ENCODE results near the gene LCN15. TPM values are rescaled to one million over a fixed set of nuclear protein-coding genes. Genes with fewer than 3 reads are reported as not detected.
A peak's percentile ranks its signal among the peaks of the same experiment; 100 is the strongest.

Gene LCN15
- total RNA-seq, 1 donor from 2014 or later = 1.9 TPM

- TF ChIP-seq CTCF (IDR thresholded peaks at IDR 0.05; ENCODE audit: partially characterized antibody, unreplicated experiment) = no peak
Observed at GRCh38 chr9:136793086-136793946, 29.0 kb upstream of the LCN15 start.

GRCh38 chr9:136792321-136793085 is 28.2 kb upstream of the LCN15 start:
- Mint-ChIP-seq H3K27me3 (ENCODE audit: unreplicated experiment) (peaks cover 9% of the 10 kb centered on the region), H3K4me1 (ENCODE audit: low read depth, unreplicated experiment) (peaks cover 44% of the 10 kb centered on the region), H3K36me3 (ENCODE audit: unreplicated experiment) (no peaks in the 10 kb centered on the region), H3K9me3 (ENCODE audit: unreplicated experiment) (no peaks in the 10 kb centered on the region), H3K4me3 (ENCODE audit: unreplicated experiment) (peak overlapping the region; percentile 49), H3K27ac (ENCODE audit: unreplicated experiment) (no peak overlapping the region)
- no peak for DNase-seq
- TF ChIP-seq CTCF (IDR thresholded peaks at IDR 0.05; ENCODE audit: partially characterized antibody, unreplicated experiment) = no peak

More at GRCh38 chr9:136793086-136793946, 29.0 kb upstream of the LCN15 start:
- no peaks in the 10 kb centered on the region for H3K9me3 Mint-ChIP-seq (ENCODE audit: unreplicated experiment)
- DNase-seq = no peak
- peak overlapping the region; percentile 17 for H3K27ac Mint-ChIP-seq (ENCODE audit: unreplicated experiment)
- H3K27me3 Mint-ChIP-seq (ENCODE audit: unreplicated experiment) = peaks cover 9% of the 10 kb centered on the region
- H3K36me3 Mint-ChIP-seq (ENCODE audit: unreplicated experiment) = no peaks in the 10 kb centered on the region
- H3K4me3 Mint-ChIP-seq (ENCODE audit: unreplicated experiment) = no peak overlapping the region
- H3K4me1 Mint-ChIP-seq (ENCODE audit: low read depth, unreplicated experiment) = peaks cover 37% of the 10 kb centered on the region

DNA sequence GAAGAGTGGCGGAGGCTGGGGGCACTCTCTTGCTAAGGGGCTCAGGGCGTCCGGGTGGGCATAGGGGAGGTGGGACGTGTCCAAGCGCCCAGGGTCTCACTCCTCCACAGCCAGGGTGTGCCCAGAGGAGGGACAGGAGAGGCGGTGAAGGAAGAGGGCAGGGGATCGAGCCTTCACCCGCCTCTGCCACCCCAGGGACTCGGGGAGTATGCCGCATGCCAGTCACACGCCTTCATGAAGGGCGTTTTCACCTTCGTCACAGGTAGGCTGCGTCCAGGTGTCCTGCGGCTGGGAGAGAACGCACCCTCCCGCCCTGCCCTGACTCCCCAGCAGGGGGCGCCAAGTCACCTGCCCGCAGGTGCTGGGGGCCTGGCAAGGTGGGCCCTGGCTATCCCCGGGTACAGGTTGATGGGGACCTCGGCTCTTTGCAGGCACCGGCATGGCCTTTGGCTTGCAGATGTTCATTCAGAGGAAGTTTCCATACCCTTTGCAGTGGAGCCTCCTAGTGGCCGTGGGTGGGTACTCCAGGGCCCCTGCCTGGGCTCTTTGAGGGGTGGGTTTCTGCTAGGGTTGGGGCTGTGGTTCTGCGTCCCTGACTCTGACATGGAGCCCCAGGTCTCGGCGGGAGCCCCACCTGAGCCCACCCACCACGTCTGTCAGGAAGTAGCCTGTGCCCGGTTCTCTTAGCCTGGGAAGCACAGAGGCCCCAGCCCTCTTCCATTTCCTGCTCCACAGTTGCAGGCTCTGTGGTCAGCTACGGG is 27.4 kb upstream of the LCN15 start:
- peaks cover 4% of the 10 kb centered on the region for H3K27me3 Mint-ChIP-seq (ENCODE audit: unreplicated experiment)

More for the DNA sequence above, 27.4 kb upstream of the LCN15 start:
- H3K4me3 Mint-ChIP-seq (ENCODE audit: unreplicated experiment) = peak overlapping the region; percentile 79
- peak; percentile 98 for TF ChIP-seq CTCF (IDR thresholded peaks at IDR 0.05; ENCODE audit: partially characterized antibody, unreplicated experiment)
- peaks cover 46% of the 10 kb centered on the region for H3K4me1 Mint-ChIP-seq (ENCODE audit: low read depth, unreplicated experiment)
- H3K27ac Mint-ChIP-seq (ENCODE audit: unreplicated experiment) = no peak overlapping the region
- H3K36me3 Mint-ChIP-seq (ENCODE audit: unreplicated experiment) = no peaks in the 10 kb centered on the region
- H3K9me3 Mint-ChIP-seq (ENCODE audit: unreplicated experiment) = no peaks in the 10 kb centered on the region
- peak; percentile 67 for DNase-seq

Data from glutamatergic neuron (in vitro differentiated cells).